Keratinocyte (primary cell): ENCODE measurements around the gene WDR27.

Experiments used
- CTCF ChIP-seq, 3 experiments: IDR thresholded peaks in 1 of 3; conservative IDR thresholded peaks in 1 of 3; optimal IDR thresholded peaks in 1 of 3; 2 replicates in 2 of 3; 3 replicates in 1 of 3; pipeline versions ENCODE3 to v1.5.1; 2011; ENCODE audit warnings: low read length in 3 of 3, mild to moderate bottlenecking in 3 of 3, moderate library complexity in 2 of 3, control low read depth in 1 of 3, inconsistent platforms in 1 of 3; ENCODE audit not compliant: insufficient read depth in 2 of 3; ENCODE audit errors: extremely low read depth in 1 of 3
- EZH2 ChIP-seq: IDR thresholded peaks from one replicate; pipeline ENCODE4 v1.6.1; 2012; ENCODE audit warnings: inconsistent platforms, mild to moderate bottlenecking, low read length, moderate library complexity

GRCh38 chr6:169575365-169575764, 126.5 kb downstream of the WDR27 start:
- TF ChIP-seq CTCF (optimal IDR thresholded peaks at IDR 0.05 in 1 of 3, IDR thresholded peaks at IDR 0.05 in 1 of 3, conservative IDR thresholded peaks at IDR 0.05 in 1 of 3; ENCODE audit: extremely low read depth in 1 of 3, insufficient read depth in 2 of 3, low read length in 3 of 3), result no peak
- TF ChIP-seq EZH2, result no peak
